SK-N-MC (cell line): Measurements from ENCODE around the gene SEC63.

Source experiments
- EZH2 ChIP-seq: fragments of 200-600 bp; sonication (generic); IDR thresholded peaks from one replicate; pipeline ENCODE4 v1.6.1; 2017; ENCODE audit warnings: antibody characterized with exemption
- FOXP2 ChIP-seq: optimal IDR thresholded peaks from 2 replicates; pipeline ENCODE3; 2011; ENCODE audit warnings: mild to moderate bottlenecking, moderate library complexity; ENCODE audit not compliant: insufficient read depth; ENCODE audit errors: extremely low read length, control extremely low read depth
- POLR2AphosphoS5 ChIP-seq: IDR thresholded peaks from 2 replicates; pipeline ENCODE4 v1.6.1; 2012; ENCODE audit warnings: mild to moderate bottlenecking, low read depth, low read length, borderline replicate concordance

GRCh38 chr6:107846262-107846795 is 111.7 kb downstream of the SEC63 start:
- no peak for TF ChIP-seq EZH2
- TF ChIP-seq POLR2AphosphoS5, result no peak
- TF ChIP-seq FOXP2, result no peak
